Transverse colon (tissue), 4 donors: ENCODE results near the gene BMP7. TPM values are rescaled to one million over a fixed set of nuclear protein-coding genes. Genes with fewer than 3 reads are reported as not detected.

Experiments used
- DNase-seq: peaks from one replicate; pipeline ENCODE4 v3.0.0-alpha.2; 2019
- H3K27ac ChIP-seq, 4 donors: fragments of 200-600 bp; sonication (generic); 2 replicates each; pipeline ENCODE4 v1.5.1; 2016 to 2018; ENCODE audit warnings: inconsistent platforms in 4 of 4
- H3K27me3 ChIP-seq: fragments of 200-600 bp; sonication (generic); 2 replicates; pipeline ENCODE4 v1.5.1; 2017; ENCODE audit warnings: inconsistent platforms
- H3K36me3 ChIP-seq, 4 donors: fragments of 200-600 bp; sonication (generic); 2 replicates each; pipeline ENCODE4 v1.5.1; 2017 to 2019; ENCODE audit warnings: inconsistent platforms in 4 of 4
- H3K4me1 ChIP-seq, 4 donors: fragments of 200-600 bp; sonication (generic); 2 replicates each; pipeline ENCODE4 v1.5.1; 2017 to 2020; ENCODE audit warnings: inconsistent platforms in 4 of 4
- H3K4me3 ChIP-seq, 4 donors: fragments of 200-600 bp; sonication (generic); 1 replicate in 1 of 4; 2 replicates in 3 of 4; pipeline versions ENCODE4 v1.5.1 to v1.6.1; 2017 to 2019; ENCODE audit warnings: inconsistent platforms in 4 of 4
- H3K9me3 ChIP-seq, 2 donors: fragments of 200-600 bp; sonication (generic); 2 replicates each; pipeline ENCODE4 v1.5.1; 2017 to 2019; ENCODE audit warnings: inconsistent platforms in 2 of 2
- EP300 ChIP-seq: sonication (generic); formaldehyde crosslinking; IDR thresholded peaks from one replicate; pipeline ENCODE4 v1.6.1; 2017; ENCODE audit warnings: antibody characterized with exemption, low read depth
- POLR2A ChIP-seq: fragments of 450-650 bp; IDR thresholded peaks from one replicate; pipeline ENCODE4 v1.6.1; 2016; ENCODE audit warnings: antibody characterized with exemption, mild to moderate bottlenecking, moderate library complexity
- POLR2AphosphoS5 ChIP-seq, 3 donors: sonication (generic); formaldehyde crosslinking; IDR thresholded peaks; one replicate each; pipeline ENCODE4 v1.6.1; 2016; ENCODE audit warnings: antibody characterized with exemption in 3 of 3
- WGBS, 2 donors: methylation state at CpG; one replicate each; pipeline ENCODE4 v1.1.5; 2018; ENCODE audit warnings: low coverage in 1 of 2; 5-methylcytosine and 5-hydroxymethylcytosine counted together
- in situ Hi-C, 4 donors: fragments of 200-750 bp; cut with MboI; loops; one replicate each; pipeline versions ENCODE4 v1.15.0 to v1.15.1; 2017; ENCODE audit warnings: low sequenced_read_pairs in 3 of 4, low pct_ligation_motif_present in 1 of 4, low pct_unique_long_range_greater_than_20kb in 1 of 4
- intact Hi-C: fragments of 100-400 bp; cut with DNase I; formaldehyde crosslinking; loops from one replicate; pipeline ENCODE4 v1.15.1; 2023; ENCODE audit warnings: low total_unique reads
- total RNA-seq, 4 donors: library from RNA; depleted of rRNA; stranded (reverse); fragments of >200 nt; gene quantifications; one replicate each; pipeline ENCODE4 v1.1.0, GENCODE V29; 2016
- TF ChIP-seq, protein P1 (sequence below), 5 experiments: fragments of 200-600 bp in 3 of 5; fragments of 450-650 bp in 2 of 5; sonication (generic) in 3 of 5; IDR thresholded peaks; 1 replicate in 2 of 5; 2 replicates in 3 of 5; pipeline ENCODE4 v1.5.1; 2016 to 2017; ENCODE audit warnings: antibody characterized with exemption in 5 of 5, inconsistent platforms in 3 of 5, mild to moderate bottlenecking in 2 of 5, moderate library complexity in 1 of 5

Gene BMP7
- total RNA-seq, 4 donors from 2014 or later: 1.4 to 2.2 (median 1.5) TPM; not detected in 1

DNA sequence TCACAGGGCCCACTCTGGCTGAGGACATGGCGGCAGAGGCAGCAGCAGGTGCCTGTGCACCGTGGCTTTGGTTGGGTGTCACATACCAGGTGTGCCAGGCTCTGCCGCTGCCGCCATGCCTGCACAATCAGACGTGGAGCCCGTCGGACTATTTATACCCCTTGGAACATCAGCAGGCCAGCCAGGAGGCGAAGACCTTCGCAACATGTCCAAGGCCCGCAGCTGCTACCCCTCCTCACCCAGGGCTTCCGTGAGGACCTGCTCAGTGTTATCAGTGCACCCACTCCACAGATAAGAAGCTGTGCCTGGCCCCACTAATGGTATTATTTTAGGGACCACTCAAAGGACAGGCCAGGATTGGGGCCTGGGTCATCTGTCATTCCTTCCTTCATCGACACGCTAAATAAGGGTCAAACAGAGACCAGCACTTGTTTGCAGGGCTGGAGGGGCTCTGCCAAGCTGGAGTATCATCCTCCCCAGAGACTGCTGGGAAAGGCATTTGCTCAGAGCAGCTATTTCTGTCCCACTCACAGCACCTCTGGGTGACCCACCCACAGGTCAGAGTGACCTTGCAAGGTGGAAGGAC, 109.2 kb downstream of the BMP7 start:
- Histone ChIP-seq H3K4me1 (no peaks in the 10 kb centered on the region), H3K27ac (no peak overlapping the region), H3K9me3 (no peaks in the 10 kb centered on the region), H3K36me3 (no peaks in the 10 kb centered on the region), H3K27me3 (no peaks in the 10 kb centered on the region), H3K4me3 (no peak overlapping the region)
- WGBS, 2 donors: 90% methylated on average over 9 of the region's 13 CpGs; no CpG with 5 or more reads in 1 of the 2 donors
- no peak for TF ChIP-seq EP300
- no peak for TF ChIP-seq POLR2A
- TF ChIP-seq, protein P1, sequence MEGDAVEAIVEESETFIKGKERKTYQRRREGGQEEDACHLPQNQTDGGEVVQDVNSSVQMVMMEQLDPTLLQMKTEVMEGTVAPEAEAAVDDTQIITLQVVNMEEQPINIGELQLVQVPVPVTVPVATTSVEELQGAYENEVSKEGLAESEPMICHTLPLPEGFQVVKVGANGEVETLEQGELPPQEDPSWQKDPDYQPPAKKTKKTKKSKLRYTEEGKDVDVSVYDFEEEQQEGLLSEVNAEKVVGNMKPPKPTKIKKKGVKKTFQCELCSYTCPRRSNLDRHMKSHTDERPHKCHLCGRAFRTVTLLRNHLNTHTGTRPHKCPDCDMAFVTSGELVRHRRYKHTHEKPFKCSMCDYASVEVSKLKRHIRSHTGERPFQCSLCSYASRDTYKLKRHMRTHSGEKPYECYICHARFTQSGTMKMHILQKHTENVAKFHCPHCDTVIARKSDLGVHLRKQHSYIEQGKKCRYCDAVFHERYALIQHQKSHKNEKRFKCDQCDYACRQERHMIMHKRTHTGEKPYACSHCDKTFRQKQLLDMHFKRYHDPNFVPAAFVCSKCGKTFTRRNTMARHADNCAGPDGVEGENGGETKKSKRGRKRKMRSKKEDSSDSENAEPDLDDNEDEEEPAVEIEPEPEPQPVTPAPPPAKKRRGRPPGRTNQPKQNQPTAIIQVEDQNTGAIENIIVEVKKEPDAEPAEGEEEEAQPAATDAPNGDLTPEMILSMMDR (IDR thresholded peaks at IDR 0.05): no peak
- no peak for TF ChIP-seq POLR2AphosphoS5 (IDR thresholded peaks at IDR 0.05)
- in situ Hi-C loops (no loop called here), intact Hi-C loops (no loop called here)
- DNase-seq: no peak

DNA sequence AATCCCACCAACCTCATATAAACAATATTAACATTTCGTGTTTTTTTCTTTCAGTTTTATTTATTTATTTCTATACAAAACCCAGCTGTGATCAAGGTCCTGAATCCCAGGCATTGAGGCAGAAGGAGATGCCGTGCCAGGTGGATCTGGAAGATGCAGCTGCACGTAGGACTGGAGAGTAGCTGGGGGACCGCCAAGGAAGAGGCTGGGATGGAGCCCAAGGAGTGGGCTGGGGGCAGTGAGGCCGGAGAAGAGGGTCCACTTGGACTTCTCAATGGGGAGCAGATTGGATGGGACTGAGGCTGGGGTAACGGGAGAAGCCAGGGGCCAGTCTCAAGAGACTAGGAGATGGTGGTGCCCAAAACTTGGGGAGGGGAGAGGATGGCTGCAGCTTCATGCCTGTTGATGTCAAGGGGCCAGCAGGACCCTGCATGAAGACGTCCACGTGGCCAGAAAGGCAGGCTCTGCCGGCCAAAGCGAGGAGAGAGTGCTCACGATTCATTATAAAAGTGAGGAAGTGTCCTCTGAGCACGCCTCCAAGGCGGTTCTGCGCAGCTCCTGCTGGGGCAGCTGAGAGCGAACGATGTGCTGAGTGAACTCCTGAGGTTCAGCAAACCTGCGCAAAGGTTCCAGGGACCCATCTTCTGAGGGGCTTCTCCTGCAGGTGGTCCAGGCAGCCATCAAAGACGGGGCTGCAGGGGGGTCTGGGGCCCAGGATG, 110.3 kb downstream of the BMP7 start:
- Histone ChIP-seq H3K9me3 (no peaks in the 10 kb centered on the region), H3K27ac (no peak overlapping the region), H3K36me3 (no peaks in the 10 kb centered on the region), H3K27me3 (no peaks in the 10 kb centered on the region), H3K4me1 (no peaks in the 10 kb centered on the region), H3K4me3 (no peak overlapping the region)
- TF ChIP-seq, protein P1 (IDR thresholded peaks at IDR 0.05): no peak
- no peak for TF ChIP-seq POLR2AphosphoS5 (IDR thresholded peaks at IDR 0.05)
- TF ChIP-seq POLR2A: no peak
- TF ChIP-seq EP300: no peak
- in situ Hi-C loops: no loop called here
- 71 to 78% methylated on average over 6 to 18 of the region's 18 CpGs for WGBS, 2 donors
- no peak for DNase-seq
- intact Hi-C loops: no loop called here

DNA sequence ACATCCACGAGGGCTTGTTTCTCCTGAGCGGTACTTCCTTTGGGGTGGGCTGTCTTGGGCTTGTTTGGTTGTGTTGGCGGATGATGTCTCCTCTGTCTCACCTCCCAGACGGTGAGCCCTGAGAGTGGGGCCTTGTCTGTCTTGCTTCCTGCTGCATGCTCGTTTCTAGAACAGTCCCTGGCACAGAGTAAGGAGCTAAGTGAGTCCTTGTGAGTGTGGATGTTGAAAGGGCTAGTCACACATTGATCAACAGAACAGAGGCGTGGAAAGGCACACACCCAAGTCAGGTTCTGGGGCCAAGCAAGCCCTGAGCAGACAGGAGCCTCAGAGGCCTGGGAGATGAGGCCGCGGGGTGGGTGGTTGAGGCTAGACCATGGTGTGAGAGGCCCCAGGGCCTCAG, 111.0 kb downstream of the BMP7 start:
- Histone ChIP-seq H3K4me1 (no peaks in the 10 kb centered on the region), H3K27me3 (no peaks in the 10 kb centered on the region), H3K27ac (no peak overlapping the region), H3K9me3 (no peaks in the 10 kb centered on the region), H3K4me3 (no peak overlapping the region), H3K36me3 (no peaks in the 10 kb centered on the region)
- no peak for DNase-seq
- 66% methylated on average over 8 of the region's 8 CpGs; no CpG with 5 or more reads in 1 of the 2 donors for WGBS, 2 donors
- in situ Hi-C loops (no loop called here), intact Hi-C loops (no loop called here)
- no peak for TF ChIP-seq POLR2A

DNA sequence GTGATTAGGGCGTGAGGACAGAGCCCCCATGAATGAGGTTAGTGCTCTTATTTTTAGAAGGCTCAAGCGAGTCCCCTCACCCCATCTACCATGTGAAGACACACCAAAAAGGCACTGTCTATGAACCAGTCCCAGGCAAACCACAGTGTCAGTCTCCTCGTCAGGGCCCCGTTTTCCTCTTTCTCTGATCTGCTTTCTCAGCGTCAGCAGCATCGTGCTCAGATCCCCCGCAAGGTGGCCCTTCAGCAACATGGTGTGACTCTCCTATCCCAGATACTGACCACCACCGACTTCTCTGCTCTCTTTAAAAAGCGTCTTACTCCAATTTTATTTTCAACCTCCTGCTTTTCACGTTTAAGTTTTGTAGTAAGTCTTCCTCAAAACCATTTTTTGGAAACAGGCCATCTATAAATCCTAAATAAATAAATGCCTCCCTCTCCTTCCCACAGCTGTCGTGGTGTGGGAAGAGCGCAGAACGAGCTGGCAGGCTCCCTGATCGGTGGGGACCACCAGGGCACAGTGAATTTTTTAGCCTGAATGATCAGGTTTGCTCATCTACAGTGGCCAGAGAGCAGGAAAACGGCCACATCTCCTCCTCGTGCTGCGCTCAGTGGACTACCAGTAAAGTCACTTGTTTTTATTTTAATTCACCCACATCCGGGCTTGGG, 113.1 kb downstream of the BMP7 start:
- no peak overlapping the region for H3K4me3 ChIP-seq
- no peaks in the 10 kb centered on the region for H3K27me3 ChIP-seq
- H3K27ac ChIP-seq: no peak overlapping the region
- intact Hi-C loops: no loop called here
- H3K9me3 ChIP-seq: no peaks in the 10 kb centered on the region
- no peaks in the 10 kb centered on the region for H3K36me3 ChIP-seq
- in situ Hi-C loops: no loop called here
- TF ChIP-seq POLR2AphosphoS5 (IDR thresholded peaks at IDR 0.05) (no peak), EP300 (no peak)
- TF ChIP-seq, protein P1 (IDR thresholded peaks at IDR 0.05): no peak
- no peaks in the 10 kb centered on the region for H3K4me1 ChIP-seq
- no peak for DNase-seq
- 0 to 66% methylated on average over 2 to 18 of the region's 18 CpGs for WGBS, 2 donors
